SJCRH30 (cell line): Measurements from ENCODE around the gene CRYBA2. TPM values are rescaled to one million over a fixed set of nuclear protein-coding genes. Genes with fewer than 3 reads are reported as not detected.

Experiments used
- DNase-seq, 2 experiments: peaks; one replicate each; pipeline ENCODE4 v3.0.0-alpha.2; 2015 to 2020
- H3K27ac ChIP-seq: fragments of 250-450 bp; sonication (Bioruptor Pico); 2 replicates; pipeline ENCODE4 v1.5.1; 2020; ENCODE audit warnings: mild to moderate bottlenecking, moderate library complexity
- H3K27me3 ChIP-seq: fragments of 250-450 bp; sonication (Bioruptor Pico); 2 replicates; pipeline ENCODE4 v1.5.1; 2020; ENCODE audit warnings: mild to moderate bottlenecking, moderate library complexity
- H3K36me3 ChIP-seq: fragments of 250-450 bp; sonication (Bioruptor Pico); 2 replicates; pipeline ENCODE4 v1.5.1; 2020; ENCODE audit warnings: mild to moderate bottlenecking, moderate library complexity
- H3K4me1 ChIP-seq: fragments of 250-450 bp; sonication (Bioruptor Pico); 2 replicates; pipeline ENCODE4 v1.5.1; 2020; ENCODE audit warnings: mild to moderate bottlenecking, moderate library complexity
- H3K4me3 ChIP-seq: fragments of 250-450 bp; sonication (Bioruptor Pico); 2 replicates; pipeline ENCODE4 v1.5.1; 2020; ENCODE audit warnings: mild to moderate bottlenecking, moderate library complexity
- H3K9me3 ChIP-seq: fragments of 250-450 bp; sonication (Bioruptor Pico); replicated peaks from 2 replicates; pipeline ENCODE4 v1.5.1; 2020; ENCODE audit warnings: mild to moderate bottlenecking, moderate library complexity
- total RNA-seq: library from RNA; depleted of rRNA; stranded (reverse); fragments of >200 nt; shearing (Covaris generic); gene quantifications from 2 replicates; pipeline ENCODE4 v1.2.3, GENCODE V29; 2014; rRNA removed

CRYBA2 gene
- total RNA-seq, 1 experiment from 2014 or later: not detected

GRCh38 chr2:218944759-218945404 is 48.3 kb downstream of the CRYBA2 start:
- Histone ChIP-seq H3K4me1 (no peaks in the 10 kb centered on the region), H3K9me3 (no peaks in the 10 kb centered on the region), H3K4me3 (no peak overlapping the region), H3K36me3 (no peaks in the 10 kb centered on the region), H3K27me3 (no peaks in the 10 kb centered on the region), H3K27ac (no peak overlapping the region)
- no peak for DNase-seq

Other genes with a start within 250 kb of the CRYBA2 start
- 3.2 and 3.6 TPM in 2 replicates for gene CYP27A1, start 211.3 kb downstream of the CRYBA2 start, total RNA-seq
- gene PRKAG3, start 161.6 kb downstream of the CRYBA2 start, total RNA-seq: 0.13 and 0.16 TPM in 2 replicates
- 0.08 and 0.10 TPM in 2 replicates for gene WNT6, start 133.6 kb downstream of the CRYBA2 start, total RNA-seq
- 0.10 and 0.28 TPM in 2 replicates for gene WNT10A, start 112.6 kb downstream of the CRYBA2 start, total RNA-seq
- 0.14 TPM in 1 of 2 replicates, not detected in the other for gene CDK5R2, start 33.8 kb downstream of the CRYBA2 start, total RNA-seq
- not detected in 2 replicates for gene FEV, start 8.2 kb downstream of the CRYBA2 start, total RNA-seq
- gene CFAP65, start 48.1 kb upstream of the CRYBA2 start, total RNA-seq: not detected in 2 replicates
- gene IHH, start 67.5 kb upstream of the CRYBA2 start, total RNA-seq: 0.10 TPM in 1 of 2 replicates, not detected in the other
- gene NHEJ1, start 167.4 kb upstream of the CRYBA2 start, total RNA-seq: 19.6 and 21.7 TPM in 2 replicates
- gene SLC23A3, start 176.6 kb upstream of the CRYBA2 start, total RNA-seq: 0.10 and 0.13 TPM in 2 replicates
- 13.0 and 13.3 TPM in 2 replicates for gene CNPPD1, start 183.5 kb upstream of the CRYBA2 start, total RNA-seq
- gene RETREG2, start 184.9 kb upstream of the CRYBA2 start, total RNA-seq: 32.0 and 38.0 TPM in 2 replicates
- 16.0 and 16.2 TPM in 2 replicates for gene ZFAND2B, start 213.4 kb upstream of the CRYBA2 start, total RNA-seq
- 18.6 and 26.5 TPM in 2 replicates for gene ABCB6, start 225.5 kb upstream of the CRYBA2 start, total RNA-seq
- 35.3 and 37.8 TPM in 2 replicates for gene ATG9A, start 236.2 kb upstream of the CRYBA2 start, total RNA-seq
- 19.2 and 28.7 TPM in 2 replicates for gene ANKZF1, start 236.4 kb upstream of the CRYBA2 start, total RNA-seq